DOHH2 (cell line): Measurements from ENCODE around the gene PAQR5.

Experiments
- CTCF ChIP-seq: fragments of 200-600 bp; sonication (generic); IDR thresholded peaks from one replicate; pipeline ENCODE4 v1.5.1; 2014; ENCODE audit warnings: antibody characterized with exemption, mild to moderate bottlenecking, low read depth, low read length; ENCODE audit not compliant: poor library complexity, severe bottlenecking
- EZH2phosphoT487 ChIP-seq: fragments of 200-600 bp; sonication (generic); IDR thresholded peaks from 2 replicates; pipeline ENCODE4 v1.6.1; 2017; ENCODE audit warnings: borderline replicate concordance, mild to moderate bottlenecking, antibody characterized with exemption, low read length, moderate library complexity, mixed read lengths

- TF ChIP-seq CTCF = no peak
- TF ChIP-seq EZH2phosphoT487 = no peak
Observed at GRCh38 chr15:69288011-69288410, 10.7 kb upstream of the PAQR5 start.
